GM20000 (cell line): ENCODE results near the gene SLC29A1.

Source experiments
- DNase-seq: peaks from one replicate; pipeline ENCODE4 v3.0.0; 2012; ENCODE audit warnings: low spot score
- CTCF ChIP-seq: IDR thresholded peaks from 2 replicates; pipeline ENCODE4 v1.5.1; 2012; ENCODE audit warnings: mild to moderate bottlenecking, control low read depth; ENCODE audit errors: extremely low read depth, missing control alignments

SLC29A1 gene

DNA sequence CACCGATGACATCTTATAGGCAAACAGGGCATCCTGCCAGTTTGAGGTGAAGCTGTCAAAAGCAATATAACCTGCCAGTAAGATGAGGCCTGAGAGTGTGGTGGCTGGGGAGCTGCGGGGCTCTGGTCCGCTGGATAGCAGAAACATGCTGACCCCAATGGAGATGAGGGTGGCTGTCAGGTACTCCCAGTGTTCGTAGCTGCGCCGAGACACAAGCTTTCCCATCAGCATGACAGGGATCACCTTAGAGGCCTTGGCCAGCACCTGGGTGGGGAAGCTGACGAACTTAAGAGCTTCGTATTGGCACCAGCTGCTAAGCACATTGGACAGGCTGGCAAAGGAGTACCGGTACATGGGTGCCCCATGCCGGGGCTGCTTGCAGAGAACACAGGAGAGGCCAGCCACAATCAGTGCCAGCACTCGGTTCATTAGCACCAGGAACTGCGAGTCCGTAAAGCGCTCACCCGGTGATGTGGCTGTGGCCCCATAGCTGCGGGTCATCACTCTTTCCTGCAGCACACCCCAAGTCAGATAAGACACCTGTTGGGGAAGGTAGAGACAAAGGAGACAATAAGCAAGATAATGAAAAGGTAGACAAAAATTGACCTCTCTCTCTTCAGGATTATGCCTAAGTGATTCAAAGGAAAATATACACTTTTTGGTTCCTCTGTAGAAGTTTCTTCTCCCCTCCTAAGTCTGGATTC lies 31.9 kb downstream of the SLC29A1 start:
- no peak for DNase-seq

DNA sequence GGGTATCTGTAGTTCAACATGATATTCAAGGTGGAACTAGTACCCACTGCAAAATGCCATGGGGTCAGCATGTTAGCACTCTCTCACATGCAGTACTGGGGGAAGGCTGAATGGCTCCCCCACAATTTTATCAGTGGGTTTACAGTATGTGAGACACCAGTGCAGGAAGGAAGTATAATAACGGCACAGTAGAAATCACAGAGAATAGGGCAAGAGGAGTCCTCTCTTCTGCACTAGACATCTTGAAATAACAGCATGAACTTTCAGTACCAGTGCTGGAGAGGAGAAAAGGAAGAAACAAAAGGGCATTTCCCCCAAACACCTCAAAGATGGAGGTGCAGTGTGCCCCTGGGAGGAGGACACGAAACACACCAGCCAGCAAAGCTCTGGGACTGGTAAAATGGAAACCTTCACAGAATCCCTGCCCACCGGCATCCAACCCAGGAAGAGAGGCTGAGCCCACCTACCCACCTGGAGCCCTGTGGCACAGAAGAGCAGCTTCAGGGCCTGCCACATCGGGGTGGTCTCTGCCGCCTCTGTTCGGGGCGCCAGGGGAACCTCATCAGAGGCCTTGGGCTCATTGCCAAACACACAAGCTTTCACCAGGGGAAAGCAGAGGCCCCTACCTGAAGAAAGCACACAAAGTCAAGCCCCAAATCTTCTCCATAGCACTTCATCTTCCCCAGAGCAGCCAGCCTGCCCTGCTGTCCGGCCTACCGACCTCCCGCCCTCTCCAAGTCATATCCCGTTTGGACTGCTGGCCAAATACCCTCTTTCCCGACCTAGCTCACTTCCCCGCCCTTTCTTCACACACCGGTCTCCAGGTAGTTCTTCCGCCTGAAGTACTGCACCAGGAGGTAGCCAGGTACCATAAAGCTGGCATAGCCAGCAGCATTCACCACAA lies 32.7 kb downstream of the SLC29A1 start:
- DNase-seq: no peak

More for the DNA sequence above, 31.9 kb downstream of the SLC29A1 start:
- no peak for TF ChIP-seq CTCF

GRCh38 chr6:44256775-44257024 lies 33.3 kb downstream of the SLC29A1 start:
- DNase-seq: no peak
- TF ChIP-seq CTCF: no peak

More for the DNA sequence above, 32.7 kb downstream of the SLC29A1 start:
- no peak for TF ChIP-seq CTCF

DNA sequence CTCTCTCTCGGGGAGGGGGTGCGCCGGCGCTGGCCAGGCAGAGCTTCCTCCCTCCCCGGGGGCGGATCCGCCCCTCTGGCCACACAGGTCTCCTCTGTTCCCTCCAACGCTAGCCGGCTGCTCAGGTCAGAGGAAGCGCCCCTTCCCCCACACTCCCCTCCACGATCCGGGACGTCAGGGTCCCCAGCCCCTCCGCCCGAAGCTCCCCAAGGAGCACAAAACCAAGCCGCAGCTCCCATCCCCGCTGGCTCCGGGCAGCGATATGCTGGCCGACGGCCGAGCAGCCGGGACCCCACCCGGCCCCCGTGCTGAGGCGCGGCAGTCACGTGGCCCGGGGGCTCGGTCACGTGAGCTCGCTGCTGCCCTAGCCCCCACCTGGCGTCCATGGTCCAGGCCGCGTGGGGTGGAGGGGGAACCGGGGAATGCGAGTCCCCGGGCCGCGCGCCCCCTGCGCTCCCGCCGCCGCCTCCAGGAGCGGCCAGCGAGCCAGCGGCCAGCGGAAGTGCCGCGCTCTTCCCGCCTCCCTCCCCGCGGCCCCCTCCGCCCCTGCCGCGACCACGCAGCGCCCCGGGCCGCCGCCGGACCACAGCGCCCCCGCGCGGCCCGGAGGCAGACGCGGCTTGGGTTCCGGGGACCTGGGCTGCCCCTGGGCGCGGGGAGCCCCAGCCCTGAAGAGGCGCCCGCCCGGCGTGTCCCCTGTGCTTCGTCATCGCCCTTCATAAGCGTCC lies 33.8 kb downstream of the SLC29A1 start, which contains the start of gene SLC35B2:
TSS of gene SLC35B2 (minus strand) at position 504 of the 728 bp plus-strand sequence. CDS start at position 386, 118 bp downstream.
- DNase-seq: peak; percentile 89
- peak; percentile 73 for TF ChIP-seq CTCF

DNA sequence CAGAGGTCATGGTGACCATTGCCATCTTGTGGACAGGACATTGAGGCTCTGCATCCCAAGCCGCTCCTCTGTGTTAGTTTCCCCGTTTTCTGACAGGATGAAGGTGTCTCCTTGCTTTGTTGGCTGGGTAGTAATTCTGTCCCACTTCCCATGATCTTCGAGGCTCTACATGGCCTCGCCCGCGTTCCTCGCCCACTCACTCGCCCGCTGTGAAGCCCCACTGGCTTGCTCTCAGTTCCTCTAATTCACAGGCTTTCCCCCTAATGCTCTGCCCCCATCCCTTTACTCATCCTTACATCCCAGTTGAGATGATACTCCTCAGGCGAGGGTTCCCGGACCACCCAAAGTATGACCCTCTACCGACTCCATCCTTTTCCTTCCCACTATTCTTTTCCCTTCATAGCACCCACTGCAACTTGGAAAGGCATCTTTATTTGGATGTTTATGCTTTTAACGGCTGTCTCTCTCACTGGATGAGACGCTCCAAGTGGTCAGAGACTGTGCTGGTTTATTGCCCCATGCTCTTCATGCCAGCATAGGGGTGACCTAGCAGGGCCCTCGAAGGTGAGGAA lies 34.4 kb downstream of the SLC29A1 start:
- no peak for TF ChIP-seq CTCF
- DNase-seq: peak; percentile 72

- no peak for TF ChIP-seq CTCF
- DNase-seq: peak; percentile 40
Measured at GRCh38 chr6:44258325-44258863, 35.0 kb downstream of the SLC29A1 start.

- no peak for TF ChIP-seq CTCF
- DNase-seq: no peak
Measured at GRCh38 chr6:44258921-44259320, 35.5 kb downstream of the SLC29A1 start.
